Progenitor cell of endocrine pancreas (in vitro differentiated cells): ENCODE results near the gene UBR4. TPM values are rescaled to one million over a fixed set of nuclear protein-coding genes. Genes with fewer than 3 reads are reported as not detected.

Experiments used
- DNase-seq: peaks from one replicate; pipeline ENCODE4 v3.0.0; 2021; ENCODE audit warnings: low spot score; ENCODE audit not compliant: unreplicated experiment
- H3K27ac Mint-ChIP-seq: 2 replicates; pipeline ENCODE4 v1.8.0; 2021; ENCODE audit warnings: mild to moderate bottlenecking, moderate library complexity, mixed read lengths
- H3K27me3 Mint-ChIP-seq: 2 replicates; pipeline ENCODE4 v1.8.0; 2021; ENCODE audit warnings: mixed read lengths
- H3K36me3 Mint-ChIP-seq: 2 replicates; pipeline ENCODE4 v1.8.0; 2022; ENCODE audit warnings: mixed read lengths; ENCODE audit not compliant: insufficient read depth
- H3K4me1 Mint-ChIP-seq: 2 replicates; pipeline ENCODE4 v1.8.0; 2021; ENCODE audit warnings: low read depth, mixed read lengths
- H3K4me3 Mint-ChIP-seq: 2 replicates; pipeline ENCODE4 v1.8.0; 2021; ENCODE audit warnings: low read depth, mild to moderate bottlenecking, moderate library complexity, mixed read lengths
- H3K9me3 Mint-ChIP-seq: 2 replicates; pipeline ENCODE4 v1.8.0; 2021; ENCODE audit warnings: low read depth, mixed read lengths
- CTCF ChIP-seq: fragments of 200-600 bp; sonication (generic); IDR thresholded peaks from one replicate; pipeline ENCODE4 v1.5.0; 2021; ENCODE audit warnings: antibody characterized with exemption, mild to moderate bottlenecking; ENCODE audit not compliant: unreplicated experiment
- total RNA-seq: library from RNA; stranded (reverse); gene quantifications from 2 replicates; pipeline ENCODE4 v1.2.1, GENCODE V29; 2021

Gene UBR4
- total RNA-seq, 1 donor from 2014 or later: 155 TPM

DNA sequence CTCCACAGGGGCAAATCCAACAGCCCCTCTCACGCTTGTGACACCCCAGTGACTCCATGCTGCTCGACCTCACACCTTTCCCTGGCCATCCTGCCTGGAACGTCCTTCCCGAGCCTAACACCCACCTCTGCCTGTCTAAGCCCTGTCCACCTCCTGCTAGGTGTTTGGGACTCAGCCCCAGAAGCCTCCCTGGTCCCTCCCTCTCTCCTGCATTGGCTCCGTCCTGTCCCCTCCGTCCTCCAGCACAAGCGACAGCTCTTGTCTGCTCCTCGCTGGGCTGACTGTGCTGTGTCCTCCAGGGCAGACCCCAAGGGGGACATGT, 151.6 kb downstream of the UBR4 start:
- H3K36me3 Mint-ChIP-seq: peaks cover 1% of the 10 kb centered on the region
- no peak for DNase-seq
- H3K27ac Mint-ChIP-seq: peak overlapping the region; percentile 62
- peaks cover 17% of the 10 kb centered on the region for H3K27me3 Mint-ChIP-seq
- TF ChIP-seq CTCF: no peak
- no peaks in the 10 kb centered on the region for H3K4me1 Mint-ChIP-seq
- no peak overlapping the region for H3K4me3 Mint-ChIP-seq
- H3K9me3 Mint-ChIP-seq: peaks cover 5% of the 10 kb centered on the region

DNA sequence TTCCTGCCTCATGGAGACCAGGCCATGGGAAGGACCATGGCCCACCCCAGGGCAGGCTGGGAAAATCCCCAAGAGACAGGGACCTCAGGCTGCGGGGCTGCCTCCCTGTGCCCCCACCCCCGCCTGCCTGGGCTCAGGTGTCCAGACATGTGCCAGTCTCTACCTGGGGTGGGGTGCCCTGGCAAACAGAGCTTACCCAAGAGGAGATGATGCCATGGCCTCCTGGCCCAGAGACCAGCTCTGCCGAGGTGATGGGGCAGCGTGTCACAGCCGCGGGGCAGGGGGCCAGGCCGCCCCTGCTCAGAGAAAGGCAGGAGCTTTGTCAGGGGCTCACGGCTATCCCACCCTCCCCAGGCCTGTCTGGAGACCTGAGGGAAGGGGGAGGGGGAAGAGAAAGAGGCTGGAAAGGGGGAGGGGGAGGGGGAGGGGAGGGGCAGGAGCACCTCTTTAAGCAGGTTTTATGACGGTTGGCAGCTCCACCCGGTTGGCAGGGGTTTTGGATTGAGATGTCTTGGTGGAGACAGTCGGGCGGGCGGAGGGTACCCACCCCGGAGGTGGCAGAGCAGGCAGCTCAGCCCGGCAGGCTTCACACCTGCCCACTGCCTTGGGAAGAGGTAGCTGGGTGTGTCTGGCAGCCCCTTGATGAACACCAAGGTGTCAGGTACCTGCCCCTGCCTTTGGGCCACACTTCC, 152.1 kb downstream of the UBR4 start:
- peaks cover 1% of the 10 kb centered on the region for H3K36me3 Mint-ChIP-seq
- no peaks in the 10 kb centered on the region for H3K4me1 Mint-ChIP-seq
- no peak for DNase-seq
- H3K9me3 Mint-ChIP-seq: peaks cover 5% of the 10 kb centered on the region
- no peak for TF ChIP-seq CTCF
- no peak overlapping the region for H3K27ac Mint-ChIP-seq
- no peak overlapping the region for H3K4me3 Mint-ChIP-seq
- H3K27me3 Mint-ChIP-seq: peaks cover 17% of the 10 kb centered on the region

- Mint-ChIP-seq H3K4me1 (peaks cover 4% of the 10 kb centered on the region), H3K36me3 (peaks cover 1% of the 10 kb centered on the region), H3K4me3 (no peak overlapping the region), H3K9me3 (peaks cover 5% of the 10 kb centered on the region), H3K27me3 (peaks cover 20% of the 10 kb centered on the region), H3K27ac (no peak overlapping the region)
- no peak for DNase-seq
- no peak for TF ChIP-seq CTCF
Observed at GRCh38 chr1:19057182-19057779, 152.8 kb downstream of the UBR4 start.

GRCh38 chr1:19055701-19056100, 154.4 kb downstream of the UBR4 start:
- H3K9me3 Mint-ChIP-seq: no peaks in the 10 kb centered on the region
- H3K4me3 Mint-ChIP-seq: no peak overlapping the region
- peaks cover 20% of the 10 kb centered on the region for H3K27me3 Mint-ChIP-seq
- no peak for TF ChIP-seq CTCF
- no peak overlapping the region for H3K27ac Mint-ChIP-seq
- peaks cover 4% of the 10 kb centered on the region for H3K4me1 Mint-ChIP-seq
- H3K36me3 Mint-ChIP-seq: no peaks in the 10 kb centered on the region
- no peak for DNase-seq

DNA sequence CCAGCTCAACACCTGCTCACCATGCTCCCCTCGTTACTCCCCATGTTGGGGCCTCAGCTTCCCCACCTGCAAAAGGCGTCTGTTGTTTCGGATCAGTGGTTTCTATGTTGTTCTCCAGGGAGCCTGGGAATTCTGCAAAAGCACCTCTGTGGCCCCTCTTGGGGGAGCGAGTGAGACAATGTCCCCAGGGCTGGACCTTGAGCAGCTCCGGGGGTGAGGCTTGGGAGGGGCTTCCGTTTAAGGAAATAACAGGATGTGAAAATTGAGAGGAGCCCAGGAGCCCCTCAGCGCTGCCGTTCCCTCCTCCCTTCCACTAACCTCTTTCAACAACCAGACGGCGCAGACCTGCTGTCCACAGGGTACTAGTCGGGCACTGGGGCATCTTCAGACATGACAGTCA, 155.1 kb downstream of the UBR4 start:
- H3K27me3 Mint-ChIP-seq: peaks cover 20% of the 10 kb centered on the region
- H3K9me3 Mint-ChIP-seq: no peaks in the 10 kb centered on the region
- H3K4me3 Mint-ChIP-seq: no peak overlapping the region
- TF ChIP-seq CTCF: no peak
- no peak for DNase-seq
- H3K27ac Mint-ChIP-seq: no peak overlapping the region
- H3K4me1 Mint-ChIP-seq: peaks cover 4% of the 10 kb centered on the region
- H3K36me3 Mint-ChIP-seq: no peaks in the 10 kb centered on the region
